SW 1271 (cell line): ENCODE results near the gene DGKG.

Experiments
- DNase-seq, 2 experiments: peaks; one replicate each; lab custom pipeline; 2025; lab: John Stamatoyannopoulos, UW

DGKG gene

GRCh38 chr3:186173224-186173815 lies 188.7 kb downstream of the DGKG start:
- DNase-seq, result no peak

- DNase-seq, result no peak
These were observed 189.7 kb downstream of the DGKG start for GRCh38 chr3:186172353-186172752.

GRCh38 chr3:186171521-186171920 lies 190.5 kb downstream of the DGKG start:
- no peak for DNase-seq

- no peak for DNase-seq
These were observed 191.5 kb downstream of the DGKG start for GRCh38 chr3:186170516-186170915.

GRCh38 chr3:186169379-186169778 lies 192.7 kb downstream of the DGKG start:
- DNase-seq, result no peak

GRCh38 chr3:186168976-186169375 lies 193.1 kb downstream of the DGKG start:
- DNase-seq, result no peak

DNA sequence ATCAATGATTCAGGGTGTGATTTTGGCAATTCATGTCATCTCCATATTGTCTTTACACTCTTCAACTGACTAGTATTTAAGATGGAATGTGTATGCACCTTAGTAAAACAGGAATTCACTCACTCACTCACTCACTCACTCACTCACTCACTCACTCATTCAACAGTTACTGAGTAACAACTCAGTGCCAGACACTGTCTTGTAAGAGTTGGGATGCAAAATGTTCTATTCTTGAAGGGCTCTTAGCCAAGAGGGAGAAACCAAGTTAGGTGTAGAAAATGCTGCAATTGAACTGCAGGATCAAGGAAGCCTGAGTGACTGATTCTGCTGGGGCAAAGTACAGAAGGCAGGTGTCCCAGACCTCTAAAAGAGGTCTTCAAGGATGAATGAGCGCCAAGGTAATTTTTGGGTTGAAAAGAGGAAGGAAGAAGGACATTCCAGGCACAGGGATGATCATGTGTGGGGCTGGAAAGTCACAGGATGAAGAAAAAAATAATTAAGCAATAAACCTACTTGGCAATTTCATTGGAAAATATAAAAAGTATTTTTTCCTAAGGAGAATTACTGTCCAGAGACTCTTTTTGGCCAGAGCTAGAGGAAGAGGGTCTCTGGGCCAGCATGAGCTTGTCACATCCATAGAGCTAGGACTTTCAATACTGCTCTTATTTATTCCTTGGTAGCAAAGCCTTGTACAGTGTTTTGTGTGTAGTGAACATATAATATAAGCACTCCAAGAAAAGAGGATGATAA lies 194.2 kb downstream of the DGKG start:
- DNase-seq, result no peak

GRCh38 chr3:186166491-186167288 lies 195.3 kb downstream of the DGKG start:
- no peak for DNase-seq

- DNase-seq, result no peak
These were observed 196.0 kb downstream of the DGKG start for GRCh38 chr3:186166036-186166435.

DNA sequence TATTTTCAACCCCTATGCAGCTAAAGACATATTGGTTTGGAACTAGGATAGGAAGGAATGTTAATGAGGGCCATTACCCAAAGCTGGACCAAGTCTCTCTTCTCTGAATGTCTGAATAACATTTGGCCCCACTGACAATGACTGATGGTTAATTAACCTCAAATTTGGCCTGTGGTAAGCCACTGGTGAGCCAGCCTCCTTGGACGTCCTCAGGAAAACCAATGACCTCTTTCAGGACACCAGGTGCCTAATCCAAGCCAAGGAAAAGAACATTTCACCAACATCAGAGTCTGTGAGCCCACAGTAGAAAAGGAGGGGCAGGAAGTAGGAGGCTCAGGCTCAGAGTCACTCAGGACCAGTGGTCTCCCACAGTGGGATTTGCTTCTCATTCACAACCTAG lies 196.7 kb downstream of the DGKG start:
- DNase-seq, result no peak

GRCh38 chr3:186164696-186165095 lies 197.3 kb downstream of the DGKG start:
- no peak for DNase-seq

DNA sequence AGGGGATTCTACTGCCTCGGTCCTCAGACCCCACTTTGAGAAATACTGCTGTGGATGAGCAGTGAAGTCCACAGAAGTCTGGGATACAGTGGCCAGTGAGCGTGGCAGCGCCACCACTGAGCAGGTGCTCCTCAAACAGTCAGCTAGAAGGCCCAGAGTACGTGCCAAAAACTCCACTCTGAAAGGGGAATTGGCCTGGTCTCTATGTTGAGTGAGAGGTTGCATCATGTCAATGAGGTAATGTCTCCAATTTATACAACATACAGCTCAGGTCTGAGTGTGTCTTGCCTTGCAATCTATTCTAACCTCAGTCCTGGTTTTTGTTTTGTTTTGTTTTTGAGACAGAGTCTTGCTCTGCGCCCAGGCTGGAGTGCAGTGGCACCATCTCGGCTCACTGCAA lies 199.8 kb downstream of the DGKG start:
- no peak for DNase-seq

GRCh38 chr3:186160691-186161243 lies 201.3 kb downstream of the DGKG start:
- no peak for DNase-seq

DNA sequence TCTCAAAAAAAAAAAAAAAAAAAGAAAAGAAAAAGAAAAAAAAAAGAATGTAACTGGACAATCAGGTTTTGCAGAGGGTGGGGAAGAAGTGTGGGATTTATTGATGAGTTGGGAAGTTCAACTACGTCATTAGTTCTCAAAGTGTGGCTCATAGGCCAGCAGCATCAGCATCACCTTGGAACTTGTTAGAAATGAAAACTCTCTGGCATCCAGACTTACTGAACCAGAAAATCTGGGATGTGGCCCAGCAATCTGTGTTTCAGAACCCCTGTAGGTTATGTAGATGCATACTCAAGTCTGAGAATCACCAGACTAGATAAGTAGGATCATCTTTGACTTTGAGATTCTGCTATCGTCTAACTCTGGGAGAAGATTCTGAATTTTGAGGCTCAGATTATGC lies 207.4 kb downstream of the DGKG start:
- DNase-seq, result no peak

- DNase-seq, result no peak
These were observed 209.1 kb downstream of the DGKG start for GRCh38 chr3:186152889-186153292.

DNA sequence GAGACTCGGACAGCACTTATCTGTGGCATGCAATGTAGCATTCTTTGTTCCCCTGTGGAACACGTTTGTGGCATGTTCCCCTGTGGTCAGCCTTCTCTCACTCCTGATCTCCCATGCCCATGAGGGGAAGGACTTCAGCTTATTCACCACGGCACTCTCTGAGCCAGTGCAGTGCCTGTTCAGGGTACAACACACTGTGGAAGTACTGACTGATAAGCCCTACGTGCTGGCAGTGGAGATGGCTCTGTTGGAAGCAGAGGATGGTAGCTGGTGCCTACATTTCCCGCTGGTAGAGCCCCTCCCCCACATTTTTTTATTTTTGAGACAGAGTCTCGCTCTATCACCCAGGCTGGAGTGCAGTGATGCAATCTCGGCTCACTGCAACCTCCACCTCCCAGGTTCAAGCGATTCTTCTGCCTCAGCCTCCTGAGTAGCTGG lies 209.7 kb downstream of the DGKG start:
- no peak for DNase-seq

DNA sequence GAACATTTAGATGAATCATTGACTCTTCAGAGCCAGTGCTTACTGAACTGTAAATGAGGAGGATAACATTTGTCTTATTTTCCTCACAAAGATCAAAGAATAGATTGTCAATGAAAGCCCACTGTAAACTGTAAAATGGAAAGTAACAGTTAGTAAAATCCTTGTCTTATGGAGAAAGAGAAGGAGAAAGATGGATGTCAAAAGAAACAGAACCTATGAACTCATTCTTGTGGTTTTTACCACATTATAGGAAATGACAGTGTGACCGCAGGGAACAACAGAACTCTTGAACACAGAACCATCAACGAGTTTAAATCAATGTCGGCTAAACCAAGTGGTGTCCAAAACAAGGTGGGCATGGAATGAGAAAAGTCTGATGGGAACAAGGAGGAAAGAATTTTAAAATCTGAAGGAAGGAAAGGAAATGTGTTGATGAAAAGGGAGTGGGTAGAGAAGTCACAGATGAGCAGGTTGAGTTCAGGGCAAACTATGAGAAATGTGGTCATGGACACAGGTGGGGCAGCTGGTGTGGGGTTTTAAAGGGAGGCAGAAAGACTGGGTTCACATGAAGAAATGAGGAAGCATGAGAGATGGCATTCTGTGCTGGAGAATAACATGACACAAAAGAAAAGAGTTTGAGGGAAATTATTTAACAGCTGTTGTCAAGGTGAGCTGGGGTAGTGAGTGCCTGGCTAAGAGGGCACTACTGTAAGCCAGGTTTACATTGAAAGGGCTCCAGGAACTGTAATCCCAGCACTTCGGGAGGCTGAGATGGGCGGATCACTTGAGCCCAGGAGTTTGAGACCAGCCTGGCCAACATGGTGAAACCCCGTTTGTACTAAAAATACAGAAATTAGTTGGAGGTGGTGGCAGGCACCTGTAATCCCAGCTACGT lies 210.7 kb downstream of the DGKG start:
- DNase-seq, result no peak

GRCh38 chr3:186150041-186150830 lies 211.8 kb downstream of the DGKG start:
- DNase-seq, result no peak

DNA sequence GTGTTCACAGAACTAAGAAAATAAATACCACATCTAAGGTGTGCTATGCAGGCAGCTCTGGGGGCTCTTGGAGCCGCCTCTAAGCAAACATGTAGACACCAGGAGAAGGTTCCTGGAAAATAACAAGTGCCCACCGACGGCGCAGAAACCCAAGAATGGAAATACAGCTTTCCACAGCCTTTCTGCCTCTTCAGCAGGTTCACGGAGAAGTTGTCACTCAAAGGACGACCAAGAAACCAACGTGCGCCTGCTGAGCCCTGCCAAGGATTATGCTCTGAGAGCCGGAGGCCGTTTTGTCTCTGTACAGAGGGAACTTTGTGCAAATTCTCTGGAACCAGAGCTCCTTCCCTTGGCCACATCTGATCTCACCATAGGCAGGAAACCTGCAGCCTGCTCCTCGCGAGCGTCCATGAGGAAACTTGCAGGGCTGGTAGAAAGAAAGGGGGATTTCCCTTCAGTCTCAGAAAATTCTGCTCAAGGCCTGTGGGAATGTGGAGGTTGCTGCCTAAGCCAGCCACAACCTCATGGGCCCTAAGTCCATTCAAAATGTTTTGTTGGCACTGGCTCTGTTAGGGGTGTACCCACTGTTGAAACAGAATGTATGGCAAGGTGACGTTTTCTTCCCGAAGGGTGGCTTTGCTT lies 212.6 kb downstream of the DGKG start:
- no peak for DNase-seq

DNA sequence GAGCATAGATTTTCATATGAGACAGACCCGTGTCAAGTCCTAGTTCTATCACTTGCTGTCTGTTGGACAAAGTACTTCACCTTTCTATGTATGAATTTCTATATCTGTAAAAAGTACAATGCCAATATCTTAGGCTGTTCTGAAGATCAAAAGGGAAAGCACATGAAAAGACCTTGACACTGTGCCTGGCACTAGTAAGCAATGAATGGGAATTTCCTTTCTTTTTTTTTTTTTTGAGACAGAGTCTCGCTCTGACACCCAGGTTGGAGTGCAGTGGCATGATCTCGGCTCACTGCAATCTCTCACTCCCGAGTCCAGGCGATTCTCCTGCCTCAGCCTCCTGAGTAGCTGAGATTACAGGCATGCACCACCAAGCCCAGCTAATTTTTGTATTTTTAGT lies 217.8 kb downstream of the DGKG start:
- DNase-seq, result no peak
